Lower leg skin (tissue), 4 donors: Measurements from ENCODE around the gene CALR3. TPM values are rescaled to one million over a fixed set of nuclear protein-coding genes. Genes with fewer than 3 reads are reported as not detected.

Experiments used
- DNase-seq, 2 donors: peaks; one replicate each; pipeline ENCODE4 v3.0.0-alpha.2; 2019; ENCODE audit warnings: low spot score in 2 of 2
- H3K4me3 ChIP-seq: fragments of 200-600 bp; sonication (generic); 2 replicates; pipeline ENCODE4 v1.5.1; 2017; ENCODE audit warnings: mild to moderate bottlenecking, low read depth; ENCODE audit not compliant: poor library complexity, severe bottlenecking
- CTCF ChIP-seq, 3 donors: fragments of 450-650 bp; IDR thresholded peaks; one replicate each; pipeline ENCODE4 v1.5.1; 2016; ENCODE audit warnings: antibody characterized with exemption in 3 of 3, mild to moderate bottlenecking in 3 of 3, moderate library complexity in 2 of 3
- POLR2A ChIP-seq, 2 donors: fragments of 450-650 bp; IDR thresholded peaks; one replicate each; pipeline ENCODE4 v1.6.1; 2016 to 2017; ENCODE audit warnings: antibody characterized with exemption in 2 of 2, mild to moderate bottlenecking in 1 of 2, moderate library complexity in 1 of 2
- WGBS, 2 donors: methylation state at CpG; one replicate each; pipeline ENCODE4 v1.1.5; 2018; 5-methylcytosine and 5-hydroxymethylcytosine counted together
- intact Hi-C: fragments of 100-400 bp; cut with DNase I; formaldehyde crosslinking; loops from one replicate; pipeline ENCODE4 v1.15.0; 2023; ENCODE audit warnings: low total_unique reads
- total RNA-seq, 4 donors: library from RNA; depleted of rRNA; stranded (reverse); fragments of >200 nt; gene quantifications; one replicate each; pipeline ENCODE4 v1.1.0, GENCODE V29; 2016

Gene CALR3
- total RNA-seq, 4 donors from 2014 or later = not detected

- no peak overlapping the region for H3K4me3 ChIP-seq
- no peak for TF ChIP-seq CTCF (IDR thresholded peaks at IDR 0.05)
- TF ChIP-seq POLR2A (IDR thresholded peaks at IDR 0.05) = no peak
- intact Hi-C loops = no loop called here
- 87 to 89% methylated on average over 17 to 18 of the region's 18 CpGs for whole genome bisulfite sequencing, 2 donors
- no peak for DNase-seq
These were observed 25.1 kb upstream of the CALR3 start for GRCh38 chr19:16520986-16521624.

- intact Hi-C loops = no loop called here
- TF ChIP-seq CTCF (IDR thresholded peaks at IDR 0.05) = no peak
- TF ChIP-seq POLR2A (IDR thresholded peaks at IDR 0.05) = no peak
- DNase-seq = no peak
- no peak overlapping the region for H3K4me3 ChIP-seq
- WGBS, 2 donors = 90 to 94% methylated on average over 43 to 45 of the region's 45 CpGs
These were observed 24.4 kb upstream of the CALR3 start for GRCh38 chr19:16520074-16520973.

GRCh38 chr19:16519230-16519687 lies 23.3 kb upstream of the CALR3 start:
- DNase-seq = no peak
- TF ChIP-seq POLR2A (IDR thresholded peaks at IDR 0.05) = no peak
- H3K4me3 ChIP-seq = no peak overlapping the region
- 93% methylated on average over 15 to 19 of the region's 24 CpGs for WGBS, 2 donors
- intact Hi-C loops = no loop called here

- no peak overlapping the region for H3K4me3 ChIP-seq
- TF ChIP-seq CTCF (IDR thresholded peaks at IDR 0.05) (no peak), POLR2A (IDR thresholded peaks at IDR 0.05) (no peak)
- intact Hi-C loops = no loop called here
- no peak for DNase-seq
- WGBS, 2 donors = 84 to 90% methylated on average over 28 to 33 of the region's 33 CpGs
These were observed 22.7 kb upstream of the CALR3 start for GRCh38 chr19:16518483-16519229.

- intact Hi-C loops = no loop called here
- WGBS, 2 donors = 87 to 88% methylated on average over 14 of the region's 14 CpGs
- no peak overlapping the region for H3K4me3 ChIP-seq
- TF ChIP-seq CTCF (IDR thresholded peaks at IDR 0.05) (no peak), POLR2A (IDR thresholded peaks at IDR 0.05) (no peak)
- DNase-seq = no peak
These were observed 22.1 kb upstream of the CALR3 start for GRCh38 chr19:16518061-16518460.
